Measurements from ENCODE around the gene POLA2. TPM values are rescaled to one million over a fixed set of nuclear protein-coding genes. Genes with fewer than 3 reads are reported as not detected.

Gene POLA2
- total RNA-seq, 1 donor from 2014 or later: 16.1 TPM

DNA sequence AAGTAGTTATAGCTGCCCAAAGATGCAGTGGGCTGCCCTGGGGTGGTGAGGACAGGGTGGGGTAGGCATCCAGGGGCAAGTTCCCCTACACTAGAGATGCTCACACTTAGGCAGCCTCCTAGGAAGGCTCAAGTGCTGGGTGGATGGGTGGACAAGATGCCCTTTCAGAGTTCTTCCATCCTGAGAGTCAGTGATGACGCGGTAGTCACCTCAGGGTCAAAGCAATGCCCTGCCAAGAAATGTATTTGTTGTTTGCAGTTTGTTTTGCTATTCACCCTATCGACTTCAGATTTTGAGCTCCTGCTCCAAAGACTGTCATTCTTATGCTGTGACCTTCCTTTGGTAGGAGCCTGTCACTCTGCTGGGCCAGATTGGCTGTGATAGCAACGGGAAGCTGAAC, 18.9 kb downstream of the POLA2 start:
- DNase-seq (ENCODE audit: extremely low read depth, low read depth, low spot score): no peak

DNA sequence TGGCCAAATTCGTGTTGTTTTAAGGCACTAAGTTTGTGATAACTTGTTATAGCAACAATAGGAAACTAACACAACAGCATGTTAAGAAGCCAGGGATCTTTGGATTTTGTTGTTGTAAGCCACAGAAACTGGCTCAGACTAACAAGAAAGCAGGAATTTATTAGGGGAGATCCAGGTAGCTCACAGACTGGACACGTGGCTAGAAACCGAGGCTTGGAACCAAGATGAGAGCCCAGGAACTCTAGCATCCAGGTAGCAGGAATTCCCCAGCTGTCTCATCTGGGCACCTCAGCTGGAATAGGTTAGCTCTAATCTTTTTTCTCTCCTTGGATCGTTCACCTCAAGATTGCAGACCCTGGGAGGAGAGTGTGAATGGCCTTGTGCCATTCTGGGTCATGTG, 24.9 kb downstream of the POLA2 start:
- DNase-seq (ENCODE audit: extremely low read depth, low read depth, low spot score): no peak

DNA sequence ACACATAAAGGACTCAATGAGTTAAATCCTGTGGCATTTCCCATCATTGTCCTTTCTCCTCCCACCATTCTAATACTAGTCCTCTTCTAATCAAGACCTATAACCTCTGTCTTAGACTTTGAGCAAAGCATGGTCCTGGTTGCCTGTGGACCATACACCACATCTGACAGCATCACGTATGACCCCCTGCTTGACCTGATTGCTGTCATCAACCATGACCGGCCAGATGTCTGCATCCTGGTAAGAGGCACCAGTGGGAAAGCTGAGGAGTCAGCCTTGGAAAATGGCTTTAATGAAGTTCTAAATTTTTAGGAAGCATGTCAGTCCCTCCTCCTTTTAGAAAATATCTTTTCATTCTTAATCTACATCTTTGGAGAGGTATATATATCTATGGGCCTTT, 25.8 kb downstream of the POLA2 start:
- no peak for DNase-seq (ENCODE audit: extremely low read depth, low read depth, low spot score)

DNA sequence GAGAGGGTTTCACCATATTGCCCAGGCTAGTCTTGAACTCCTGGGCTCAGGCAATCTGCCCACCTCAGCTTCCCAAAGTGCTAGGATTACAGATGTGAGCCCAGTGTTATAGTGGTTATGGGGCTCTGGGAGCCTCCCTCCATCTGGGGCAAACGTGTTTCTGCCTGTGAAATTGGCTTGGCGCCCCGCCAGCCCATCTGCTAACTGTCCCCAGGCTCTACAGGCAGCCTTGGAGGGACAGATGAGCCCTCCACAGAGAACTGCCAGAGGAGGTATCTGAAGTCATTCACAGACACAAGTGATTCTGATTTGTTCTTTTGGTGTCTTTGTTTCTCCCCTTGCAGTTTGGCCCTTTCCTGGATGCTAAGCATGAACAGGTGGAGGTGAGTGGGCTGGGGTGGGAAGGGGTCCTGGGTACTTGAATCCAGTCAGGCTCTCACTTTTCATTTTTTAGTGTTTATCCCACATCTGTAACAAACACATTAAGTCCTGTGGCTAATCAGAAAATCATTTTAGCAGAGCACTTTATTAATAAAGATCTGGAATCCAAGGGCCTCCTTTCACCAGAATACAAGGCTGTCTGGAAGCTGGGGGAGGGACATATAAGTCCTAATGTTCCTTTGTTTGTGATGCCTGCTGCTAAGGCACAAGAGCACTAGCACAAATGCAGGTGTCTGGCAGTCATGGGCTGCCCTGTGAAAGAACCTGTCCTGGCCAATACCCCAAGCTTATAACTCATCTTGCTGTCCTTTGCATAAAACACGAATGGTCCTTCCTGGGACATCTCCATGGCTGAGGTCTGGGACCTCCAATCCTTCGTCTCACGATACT, 27.2 kb downstream of the POLA2 start:
- DNase-seq (ENCODE audit: extremely low read depth, low read depth, low spot score): no peak

DNA sequence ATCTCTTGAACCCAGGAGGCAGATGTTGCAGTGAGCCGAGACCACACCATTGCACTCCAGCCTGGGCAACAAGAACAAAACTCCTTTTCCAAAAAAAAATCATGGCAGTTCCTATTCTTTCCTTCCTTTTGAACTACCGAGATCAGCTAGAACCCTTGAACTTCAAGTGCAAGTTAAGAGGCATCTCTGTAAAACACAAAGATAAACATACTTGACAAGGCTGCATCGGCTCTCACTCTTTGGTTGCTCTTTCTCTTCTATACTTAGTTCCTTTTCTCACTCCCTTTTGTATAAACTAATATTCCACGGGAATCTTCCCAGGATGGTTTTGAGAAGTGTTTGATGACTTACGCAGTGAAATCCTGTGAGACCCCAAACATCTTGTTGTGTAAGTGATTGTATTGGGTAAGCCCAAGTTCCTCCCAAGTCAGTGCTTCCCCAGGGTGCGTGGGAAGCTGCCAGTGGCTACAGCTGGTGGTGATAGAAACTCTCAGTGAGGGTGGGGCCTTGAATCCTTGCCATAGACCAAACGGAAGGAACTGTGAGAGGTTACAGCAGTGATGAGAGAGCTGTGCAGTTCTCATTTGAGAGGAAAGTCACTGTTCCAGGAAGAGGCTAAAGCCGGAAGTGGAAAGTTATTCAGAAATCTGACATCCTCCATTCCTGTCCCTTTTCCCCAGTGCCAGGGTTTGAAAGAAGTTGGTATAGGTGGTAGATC, 28.8 kb downstream of the POLA2 start:
- DNase-seq (ENCODE audit: extremely low read depth, low read depth, low spot score): no peak

DNA sequence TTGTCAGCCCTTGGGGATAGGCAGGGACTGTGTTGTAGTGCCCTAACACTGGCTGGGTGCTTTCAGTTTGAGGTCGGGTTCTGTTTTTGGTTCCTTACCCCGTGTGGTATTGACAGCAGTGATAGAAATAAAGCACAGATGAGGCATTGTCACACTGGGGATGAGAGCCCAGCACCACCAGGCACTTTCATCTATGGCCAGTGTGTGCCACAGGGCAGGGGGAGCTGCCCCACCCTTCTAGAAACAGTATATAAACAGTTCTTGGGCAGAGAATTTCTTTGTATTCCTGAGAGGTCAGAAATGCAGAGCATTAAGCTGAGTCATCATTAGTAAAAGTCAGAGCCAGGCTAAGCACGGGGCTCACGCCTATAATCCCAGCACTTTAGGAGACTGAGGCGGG, 29.9 kb downstream of the POLA2 start:
- DNase-seq (ENCODE audit: extremely low read depth, low read depth, low spot score): no peak

DNA sequence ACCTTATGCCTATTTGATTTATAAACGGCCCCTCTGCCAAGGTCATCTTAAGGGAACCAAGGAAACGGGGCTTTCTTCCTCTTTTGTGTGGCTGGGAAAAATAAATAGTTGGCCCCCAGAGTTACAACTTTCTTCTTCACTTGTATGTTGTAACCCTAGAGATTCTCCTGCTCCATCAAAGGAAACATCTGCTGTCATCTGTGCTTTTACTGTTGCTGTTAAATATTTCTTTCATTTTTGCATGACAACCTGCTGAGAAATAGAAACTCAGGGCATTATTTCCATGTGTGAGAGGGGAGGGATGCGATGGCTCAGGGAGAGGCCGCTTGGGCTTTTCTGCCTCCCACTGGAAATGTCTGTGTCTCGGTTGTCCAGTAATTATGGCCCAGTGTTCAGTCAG, 31.1 kb downstream of the POLA2 start:
- no peak for DNase-seq (ENCODE audit: extremely low read depth, low read depth, low spot score)

DNA sequence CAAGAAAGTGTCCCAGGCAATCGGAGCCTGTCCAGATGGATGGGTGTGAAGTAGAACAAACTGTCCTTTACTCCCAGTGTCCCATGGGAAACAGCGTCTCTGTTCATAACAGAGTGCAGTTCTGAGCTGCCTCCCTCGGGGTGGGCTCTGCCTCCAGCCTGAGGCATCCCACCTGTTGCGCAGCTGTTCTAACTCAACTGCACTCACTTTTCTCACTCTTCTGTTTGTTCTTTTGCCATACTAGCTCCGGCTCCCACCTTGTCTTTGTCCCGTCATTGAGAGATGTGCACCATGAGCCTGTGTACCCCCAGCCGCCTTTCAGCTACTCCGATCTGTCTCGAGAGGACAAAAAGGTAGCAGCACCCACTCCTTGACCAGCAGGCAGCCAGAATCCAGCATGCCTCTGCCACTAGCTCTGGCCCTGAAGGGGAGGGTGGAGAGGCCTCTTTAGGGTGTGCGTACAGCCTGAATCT, 32.2 kb downstream of the POLA2 start:
- DNase-seq (ENCODE audit: extremely low read depth, low read depth, low spot score): no peak

DNA sequence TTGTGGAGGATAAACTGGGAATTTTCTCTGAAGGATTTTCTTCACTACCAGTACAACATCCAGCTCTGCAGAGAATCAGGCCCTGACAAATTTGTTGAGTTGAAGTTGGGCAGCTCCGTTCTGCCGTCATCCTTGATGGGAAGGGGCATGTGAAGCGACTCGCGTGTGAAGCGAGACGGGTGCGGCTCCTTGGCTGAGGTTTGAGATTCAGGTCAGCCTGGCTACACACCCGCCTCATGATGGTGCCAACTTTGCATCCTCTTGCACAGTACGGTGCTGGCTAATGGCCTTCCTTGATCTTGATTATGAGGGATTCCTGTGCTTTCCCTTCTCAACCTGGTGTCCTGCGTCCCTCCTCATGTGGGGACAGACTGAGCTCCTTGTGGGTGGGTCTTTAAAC, 33.2 kb downstream of the POLA2 start:
- DNase-seq (ENCODE audit: extremely low read depth, low read depth, low spot score): no peak

DNA sequence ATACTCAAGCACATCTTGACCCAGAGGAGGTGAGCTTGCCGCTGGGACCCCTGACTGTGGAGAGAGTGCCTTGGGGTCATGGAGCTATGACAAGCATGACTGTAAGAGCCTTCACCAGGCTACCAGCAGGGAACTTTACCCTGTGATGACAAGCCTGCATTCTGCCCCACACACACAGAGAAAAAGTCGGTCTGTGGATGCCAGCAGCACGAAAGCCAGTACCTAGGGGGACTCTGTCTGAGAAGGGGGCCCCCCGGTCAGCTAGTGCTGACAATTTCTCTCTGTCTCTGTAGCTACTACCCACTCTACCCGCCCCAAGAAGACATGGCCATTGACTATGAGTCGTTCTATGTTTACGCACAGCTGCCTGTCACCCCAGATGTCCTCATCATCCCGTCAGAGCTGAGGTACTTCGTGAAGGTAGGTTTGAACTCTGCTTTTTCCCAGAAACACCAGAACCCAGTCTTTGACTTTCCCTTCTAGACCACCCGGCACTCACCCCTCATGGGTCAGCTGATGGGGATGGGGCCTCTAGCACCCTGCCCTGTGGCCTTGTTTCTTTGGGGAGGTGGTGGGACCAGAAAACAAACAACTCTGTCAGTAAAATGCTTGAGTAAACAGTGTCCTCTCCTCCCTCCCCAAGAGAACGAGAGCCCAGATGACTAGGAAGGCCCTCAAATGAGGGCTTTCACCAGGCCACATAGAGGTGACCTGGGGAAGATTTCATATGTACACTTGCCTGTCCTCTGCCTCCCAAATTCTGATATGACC, 34.0 kb downstream of the POLA2 start:
- DNase-seq (ENCODE audit: extremely low read depth, low read depth, low spot score): no peak

DNA sequence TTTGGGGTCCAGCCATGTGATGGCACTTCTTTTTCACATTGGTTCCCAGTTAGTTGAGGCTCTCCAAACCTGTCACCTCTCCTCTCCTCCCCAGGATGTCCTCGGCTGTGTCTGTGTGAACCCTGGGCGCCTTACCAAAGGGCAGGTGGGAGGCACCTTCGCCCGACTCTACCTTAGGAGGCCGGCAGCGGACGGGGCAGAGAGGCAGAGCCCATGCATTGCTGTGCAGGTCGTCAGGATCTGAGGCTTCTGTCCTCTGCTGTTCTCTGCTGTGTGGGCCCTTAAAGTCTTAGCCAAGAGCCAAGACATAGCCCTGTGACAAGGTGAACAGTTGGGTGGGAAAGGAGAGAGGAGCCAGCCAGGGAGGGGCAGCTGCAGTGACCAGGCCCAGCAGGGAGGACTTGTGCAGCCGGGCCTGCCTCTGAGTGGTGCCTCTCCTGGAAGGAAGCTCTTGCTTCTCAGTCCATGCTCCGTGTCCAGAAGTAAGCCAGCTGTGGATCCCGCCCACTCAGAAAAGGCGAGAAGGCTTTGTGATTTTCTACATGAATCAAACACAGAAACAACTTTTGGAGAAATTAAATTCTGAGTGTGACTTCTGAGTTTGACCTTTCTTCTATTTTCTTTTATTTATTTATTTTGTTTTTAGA, 35.4 kb downstream of the POLA2 start:
- DNase-seq (ENCODE audit: extremely low read depth, low read depth, low spot score): no peak

DNA sequence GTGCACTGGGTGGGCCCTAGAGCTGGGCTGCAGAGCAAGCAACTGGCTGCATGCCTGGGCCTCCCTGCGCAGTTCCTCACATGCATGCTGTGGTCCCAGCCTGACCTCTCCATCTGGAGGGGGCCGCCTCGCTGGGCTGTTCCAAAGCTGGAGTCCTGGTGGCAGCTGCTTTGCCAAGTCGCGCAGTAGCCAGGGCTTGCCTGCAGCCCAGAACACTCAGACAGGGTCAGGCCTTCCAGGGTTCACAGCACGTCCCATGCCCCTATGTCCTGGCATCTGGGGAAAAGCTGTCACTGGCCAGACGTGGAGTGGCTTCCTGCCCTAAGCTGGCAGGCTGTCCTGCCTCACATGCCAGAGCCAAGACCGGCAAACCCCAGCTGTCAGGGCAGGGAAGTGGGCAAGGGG, 36.4 kb downstream of the POLA2 start:
- no peak for DNase-seq (ENCODE audit: extremely low read depth, low read depth, low spot score)

DNA sequence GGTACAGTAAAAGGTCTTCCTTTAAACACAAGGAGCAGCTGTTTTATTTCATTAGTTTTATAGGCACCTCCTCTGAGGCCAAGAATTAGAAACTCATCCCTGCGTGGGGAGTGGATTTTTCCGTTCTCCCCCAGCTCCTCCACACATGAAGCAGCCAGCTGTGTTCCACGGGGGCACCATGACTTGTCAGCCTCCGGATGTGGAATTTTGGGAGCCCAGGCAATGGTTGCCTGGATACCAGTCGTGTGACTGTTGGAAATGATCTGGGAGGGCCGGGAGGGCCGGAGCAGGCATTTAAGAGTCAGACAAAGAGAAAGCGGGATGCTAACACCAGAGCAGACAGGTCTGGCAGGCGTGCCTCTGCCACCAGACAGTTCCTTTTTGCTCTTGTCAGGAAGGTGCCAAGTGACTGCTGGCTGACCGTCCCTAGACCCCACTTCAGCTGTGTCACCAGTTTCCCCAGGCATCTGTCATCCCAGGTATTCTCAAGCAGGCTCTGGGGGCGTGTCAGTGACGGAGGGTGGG, 37.0 kb downstream of the POLA2 start:
- no peak for DNase-seq (ENCODE audit: extremely low read depth, low read depth, low spot score)

DNA sequence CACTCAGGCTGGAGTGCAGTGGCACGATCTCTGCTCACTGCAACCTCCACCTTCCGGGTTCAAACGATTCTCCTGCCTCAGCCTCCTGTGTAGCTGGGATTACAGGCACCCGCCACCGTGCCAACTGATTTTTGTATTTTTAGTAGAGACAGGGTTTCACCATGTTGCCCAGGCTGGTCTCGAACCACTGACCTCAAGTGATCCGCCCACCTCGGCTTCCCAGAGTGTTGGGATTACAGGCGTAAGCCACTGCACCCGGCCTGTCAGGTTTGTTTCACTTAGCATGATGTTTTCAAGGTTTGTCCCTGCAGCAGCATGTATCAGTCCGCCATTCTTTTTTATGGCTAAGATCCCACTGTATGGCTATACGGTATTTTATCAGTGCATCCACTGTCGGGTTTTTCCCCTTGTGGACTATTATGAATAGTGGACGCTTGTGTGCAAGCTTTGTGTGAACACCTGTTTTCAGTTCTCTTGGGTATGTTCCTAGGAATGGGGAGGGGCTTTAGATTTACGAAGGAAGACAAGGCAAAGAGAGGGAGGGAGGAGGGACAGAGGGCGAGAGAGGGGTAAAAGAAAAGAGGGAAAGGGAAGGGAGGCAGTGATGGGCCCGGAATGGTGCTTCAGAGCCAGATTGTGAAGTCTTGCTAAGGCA, 39.0 kb downstream of the POLA2 start:
- DNase-seq (ENCODE audit: extremely low read depth, low read depth, low spot score): no peak

DNA sequence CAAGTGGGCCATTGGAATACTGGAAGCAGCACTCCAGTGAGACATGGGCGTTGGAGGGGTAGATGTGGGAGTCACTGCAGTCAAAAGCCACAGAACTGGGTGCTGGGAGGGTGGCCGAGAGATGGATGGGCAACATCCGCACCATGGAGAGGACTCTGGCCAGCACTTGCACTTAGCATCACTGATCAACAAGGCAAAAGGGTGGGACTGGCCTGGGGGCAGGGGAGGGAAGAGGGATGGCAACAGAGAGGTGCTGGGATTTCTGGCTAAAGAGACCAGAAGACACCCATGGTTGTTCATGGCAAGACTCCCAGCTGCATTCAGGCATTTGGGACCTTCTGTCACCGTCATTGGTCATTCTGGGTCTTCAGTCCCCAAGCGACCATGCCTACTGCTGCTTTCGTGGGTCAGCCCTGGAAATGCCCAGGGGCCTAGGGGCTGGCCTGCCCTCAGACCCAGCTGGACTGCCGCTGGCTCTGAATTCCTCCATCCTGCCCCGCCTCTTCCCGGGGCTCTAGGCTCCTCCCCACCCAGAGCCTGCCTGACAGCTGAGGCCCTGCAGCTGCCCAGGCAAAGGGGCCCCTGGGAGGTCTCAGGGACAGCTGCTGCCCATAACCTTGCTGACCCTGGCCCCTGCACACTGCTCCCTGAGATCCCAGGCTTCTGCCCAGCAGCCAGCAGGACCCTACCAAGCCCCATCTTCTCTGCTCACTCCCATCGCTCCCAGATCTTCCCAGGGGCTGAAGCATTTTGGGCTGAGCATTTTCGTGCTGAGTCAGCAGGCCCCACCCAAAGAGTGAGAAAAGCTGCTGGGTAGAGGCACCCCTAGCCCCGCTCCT, 39.9 kb downstream of the POLA2 start:
- no peak for DNase-seq (ENCODE audit: extremely low read depth, low read depth, low spot score)

DNA sequence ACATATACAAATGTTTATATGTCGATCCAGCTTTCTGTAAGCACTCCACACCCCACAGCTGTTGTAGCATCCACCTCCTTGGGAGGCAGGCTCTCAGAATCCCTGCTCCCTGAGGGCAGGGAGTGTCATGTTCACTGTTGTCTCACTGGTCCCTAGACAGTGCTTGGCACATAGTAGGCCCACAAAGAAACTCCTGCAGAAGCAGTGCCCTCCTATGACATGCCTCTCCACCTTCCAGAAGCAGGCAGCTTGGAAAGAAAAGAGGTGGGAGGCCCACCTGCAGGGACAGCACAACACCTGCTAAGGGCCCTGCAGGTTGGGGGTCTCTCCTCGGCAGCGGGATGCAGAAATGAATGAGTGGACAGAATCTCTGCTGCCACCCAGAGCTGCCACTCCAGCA, 41.8 kb downstream of the POLA2 start:
- DNase-seq (ENCODE audit: extremely low read depth, low read depth, low spot score): no peak

DNA sequence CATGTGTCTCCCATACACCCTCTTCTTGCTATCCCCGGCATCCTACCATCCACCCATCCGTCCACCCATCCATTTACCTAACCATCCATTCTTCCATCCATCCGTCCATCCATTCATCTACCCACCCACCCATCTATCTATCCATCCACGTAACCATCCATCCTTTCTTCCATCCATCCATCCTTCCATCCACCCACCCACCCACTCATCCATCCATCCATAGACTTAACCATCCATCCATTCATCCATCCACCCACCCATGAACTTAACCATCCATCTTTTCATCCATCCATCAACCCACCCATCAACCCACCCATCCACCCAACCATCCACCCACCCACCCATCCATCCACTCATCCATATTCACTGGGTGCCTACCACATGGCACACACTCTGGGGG, 42.3 kb downstream of the POLA2 start:
- no peak for DNase-seq (ENCODE audit: extremely low read depth, low read depth, low spot score)

DNA sequence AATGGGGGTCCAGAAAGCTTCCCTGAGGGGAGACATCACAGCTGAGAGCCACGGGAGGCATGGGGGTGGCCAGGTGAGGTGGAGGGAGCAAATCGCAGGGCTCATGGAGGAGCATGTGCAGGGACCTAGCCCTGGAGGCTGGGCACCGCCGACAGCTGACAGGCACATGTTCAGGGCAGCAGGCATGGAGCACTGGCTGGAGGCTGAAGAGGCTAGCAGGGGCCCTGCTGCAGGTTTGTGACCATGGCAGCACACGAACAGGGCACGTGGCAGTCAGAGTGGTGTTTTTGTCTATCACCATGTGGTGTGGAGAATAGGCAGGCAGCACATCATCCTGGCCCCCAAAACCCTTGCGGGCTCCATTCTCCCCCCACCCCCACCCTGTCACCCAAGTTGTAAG, 42.9 kb downstream of the POLA2 start:
- no peak for DNase-seq (ENCODE audit: extremely low read depth, low read depth, low spot score)

DNA sequence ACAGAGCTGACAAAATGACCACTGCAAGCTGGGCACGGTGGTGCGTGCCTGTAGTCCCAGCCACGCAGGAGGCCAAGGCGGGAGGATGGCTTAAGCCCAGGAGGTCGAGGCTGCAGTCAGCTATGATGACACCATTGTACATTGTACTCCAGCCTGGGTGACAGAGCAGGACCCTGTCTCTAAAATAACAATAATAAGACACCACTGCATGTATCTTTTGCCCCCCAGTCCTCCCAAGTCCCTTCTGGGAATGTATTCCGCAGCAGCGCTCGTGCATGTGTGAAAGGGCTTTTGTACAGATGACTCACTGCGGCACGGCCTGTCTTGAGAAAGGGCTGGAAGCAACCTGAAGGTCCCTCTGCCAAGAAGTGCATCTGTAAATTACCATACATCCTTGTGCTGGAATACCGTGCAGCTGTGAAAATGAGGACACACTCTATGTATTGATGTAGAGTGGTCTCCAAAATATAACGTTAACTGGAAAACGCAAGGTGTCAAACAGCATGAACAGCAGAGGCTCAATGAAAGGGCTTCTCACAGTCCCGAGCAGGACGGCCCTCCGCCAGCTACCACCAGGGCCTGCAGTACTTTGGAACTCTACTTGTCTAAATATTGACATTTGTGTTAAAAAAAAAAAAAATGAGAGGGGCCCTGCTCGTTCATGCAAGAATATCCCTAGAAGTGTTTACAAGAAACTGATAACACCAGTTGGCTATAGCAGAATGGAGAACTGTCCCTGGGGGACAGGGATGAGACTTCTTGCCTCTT, 43.9 kb downstream of the POLA2 start:
- no peak for DNase-seq (ENCODE audit: extremely low read depth, low read depth, low spot score)
